Measurements from ENCODE around the gene SHISAL1.

SHISAL1 gene

GRCh38 chr22:44342347-44342956 is 29.7 kb upstream of the SHISAL1 start:
- no peak for DNase-seq (ENCODE audit: low read depth in 2 of 2)

- no peak for DNase-seq (ENCODE audit: low read depth in 2 of 2)
Observed at GRCh38 chr22:44341431-44342346, 28.9 kb upstream of the SHISAL1 start.

- DNase-seq (ENCODE audit: low read depth in 2 of 2), result no peak
Observed at GRCh38 chr22:44340271-44341239, 27.8 kb upstream of the SHISAL1 start.

GRCh38 chr22:44338906-44339305 is 26.2 kb upstream of the SHISAL1 start:
- no peak for DNase-seq (ENCODE audit: low read depth in 2 of 2)

- no peak for DNase-seq (ENCODE audit: low read depth in 2 of 2)
Observed at GRCh38 chr22:44338177-44338810, 25.5 kb upstream of the SHISAL1 start.

GRCh38 chr22:44337678-44338004 is 24.9 kb upstream of the SHISAL1 start:
- DNase-seq (ENCODE audit: low read depth in 2 of 2), result no peak

- no peak for DNase-seq (ENCODE audit: low read depth in 2 of 2)
Observed at GRCh38 chr22:44336962-44337677, 24.4 kb upstream of the SHISAL1 start.

- DNase-seq (ENCODE audit: low read depth in 2 of 2), result no peak
Observed at GRCh38 chr22:44335903-44336803, 23.4 kb upstream of the SHISAL1 start.

GRCh38 chr22:44335066-44335839 is 22.5 kb upstream of the SHISAL1 start:
- no peak for DNase-seq (ENCODE audit: low read depth in 2 of 2)

- no peak for DNase-seq (ENCODE audit: low read depth in 2 of 2)
Observed at GRCh38 chr22:44333847-44334635, 21.3 kb upstream of the SHISAL1 start.

- DNase-seq (ENCODE audit: low read depth in 2 of 2), result no peak
Observed at GRCh38 chr22:44332946-44333345, 20.2 kb upstream of the SHISAL1 start.

- no peak for DNase-seq (ENCODE audit: low read depth in 2 of 2)
Observed at GRCh38 chr22:44331881-44332714, 19.3 kb upstream of the SHISAL1 start.

GRCh38 chr22:44330744-44331660 is 18.3 kb upstream of the SHISAL1 start:
- DNase-seq (ENCODE audit: low read depth in 2 of 2), result no peak

- DNase-seq (ENCODE audit: low read depth in 2 of 2), result no peak
Observed at GRCh38 chr22:44330188-44330743, 17.5 kb upstream of the SHISAL1 start.

GRCh38 chr22:44329179-44329796 is 16.5 kb upstream of the SHISAL1 start:
- DNase-seq (ENCODE audit: low read depth in 2 of 2), result no peak

- DNase-seq (ENCODE audit: low read depth in 2 of 2), result no peak
Observed at GRCh38 chr22:44328762-44329161, 16.0 kb upstream of the SHISAL1 start.
